HG03469 (cell line): ENCODE data around the gene ACLY.

Experiments used
- ATAC-seq: cut with Tn5 transposase; IDR thresholded peaks from one replicate; pipeline ENCODE4 v1.9.1; 2021; ENCODE audit warnings: mild to moderate bottlenecking, moderate library complexity, moderate number of reproducible peaks; ENCODE audit not compliant: unreplicated experiment

The ACLY gene

GRCh38 chr17:41913798-41914197 lies 5.0 kb downstream of the ACLY start:
- ATAC-seq, result no peak

- ATAC-seq, result no peak
These were observed 5.8 kb downstream of the ACLY start for GRCh38 chr17:41912925-41913324.

GRCh38 chr17:41910701-41911391 lies 7.9 kb downstream of the ACLY start:
- ATAC-seq, result no peak

DNA sequence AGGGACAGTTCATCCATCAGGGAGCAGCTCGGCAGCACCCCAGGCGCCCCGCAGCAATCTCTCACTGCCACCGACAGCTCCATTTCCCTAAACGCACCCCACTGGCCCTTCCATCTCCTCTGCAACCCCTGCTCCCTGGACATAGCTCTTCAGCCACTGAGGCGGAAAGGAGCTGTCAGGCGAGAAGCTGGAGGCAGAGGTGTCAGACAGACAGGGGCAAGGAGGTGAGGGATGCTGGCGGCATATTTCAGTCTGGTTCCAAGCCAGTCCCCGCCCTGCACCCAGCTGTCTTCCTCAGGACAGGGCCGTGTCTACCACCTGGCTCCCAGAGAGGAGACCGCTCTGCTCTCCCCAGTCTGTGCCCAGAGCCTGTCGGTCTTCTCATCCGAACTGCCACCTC lies 9.7 kb downstream of the ACLY start:
- ATAC-seq, result no peak

GRCh38 chr17:41907633-41908539 lies 10.9 kb downstream of the ACLY start:
- no peak for ATAC-seq

DNA sequence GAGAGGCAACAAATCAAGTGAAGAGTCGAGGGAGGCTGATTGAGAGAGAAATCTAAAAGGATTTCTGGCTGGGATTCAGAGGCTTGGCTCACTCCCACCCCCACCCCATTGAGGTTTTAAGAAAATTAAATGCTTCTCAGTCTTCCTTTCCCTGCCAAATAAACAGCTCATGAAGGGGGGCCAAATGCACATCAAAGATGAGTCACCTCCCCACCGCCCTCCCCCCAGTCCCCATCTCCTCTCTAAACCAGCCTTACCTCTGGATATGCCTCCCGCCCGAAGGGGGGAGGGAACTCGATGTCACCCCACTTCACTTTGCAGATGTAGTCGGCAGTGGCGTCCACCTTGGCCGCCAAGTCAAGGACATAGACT lies 11.6 kb downstream of the ACLY start:
- no peak for ATAC-seq

- no peak for ATAC-seq
These were observed 12.1 kb downstream of the ACLY start for GRCh38 chr17:41906465-41907184.

DNA sequence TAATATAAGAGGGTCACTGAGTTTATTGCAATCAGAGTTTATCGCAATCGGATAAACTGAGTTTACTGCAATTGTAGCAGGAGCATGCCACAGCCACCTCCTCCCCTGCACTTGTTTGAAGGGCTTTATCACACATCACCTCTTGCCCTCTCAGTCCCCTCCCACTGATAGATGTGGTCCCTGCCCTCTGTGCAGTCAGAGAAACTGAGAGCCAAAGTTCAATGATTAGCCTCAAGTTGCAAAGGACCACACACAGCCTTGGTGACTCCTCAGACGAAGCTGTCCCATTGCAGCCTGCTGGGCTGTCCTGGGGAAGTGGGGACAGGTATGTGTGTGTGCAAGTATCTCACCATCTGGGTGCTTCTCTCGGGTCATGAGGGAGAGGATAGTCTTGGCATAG lies 13.6 kb downstream of the ACLY start:
- no peak for ATAC-seq

GRCh38 chr17:41904242-41904841 lies 14.4 kb downstream of the ACLY start:
- ATAC-seq, result no peak

DNA sequence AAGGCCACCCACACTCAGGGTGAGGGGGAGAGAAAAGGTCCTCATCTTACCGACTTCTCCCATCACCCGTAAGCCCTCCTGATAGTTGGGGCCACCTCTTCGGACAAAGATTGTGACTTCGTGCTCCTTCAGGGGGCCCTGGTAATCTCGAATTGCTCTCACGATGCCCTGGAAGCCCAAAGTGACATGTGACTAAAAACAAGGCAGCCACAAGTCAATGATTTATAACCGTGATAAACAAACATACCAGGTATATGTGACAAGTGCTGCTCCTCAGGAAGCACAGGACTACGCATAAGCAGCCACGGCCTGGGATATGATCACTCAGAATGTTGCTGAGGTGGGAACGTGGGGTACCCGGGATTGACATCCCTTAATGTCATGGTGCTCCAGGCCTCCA lies 17.1 kb downstream of the ACLY start:
- no peak for ATAC-seq

- no peak for ATAC-seq
These were observed 22.0 kb downstream of the ACLY start for GRCh38 chr17:41896726-41897125.

DNA sequence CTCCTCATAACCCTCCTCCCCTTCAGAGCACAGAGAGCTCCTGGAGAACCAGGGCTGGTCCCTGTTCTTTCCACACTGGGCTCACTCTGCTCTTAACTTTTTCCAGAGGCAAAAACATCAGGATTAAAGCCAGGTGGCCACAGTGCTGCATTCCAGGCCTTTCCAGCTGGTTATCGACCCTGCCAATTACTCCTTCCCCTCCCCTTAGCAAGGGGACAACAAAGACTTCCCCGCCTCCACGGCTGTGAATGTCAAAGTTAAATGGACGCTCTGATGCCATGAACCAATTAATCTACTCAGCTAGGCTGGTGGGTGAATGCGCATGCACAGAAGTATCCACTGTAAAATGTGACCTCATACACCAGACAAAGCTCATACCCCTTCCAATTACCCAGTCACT lies 23.1 kb downstream of the ACLY start:
- no peak for ATAC-seq

GRCh38 chr17:41894791-41895331 lies 23.9 kb downstream of the ACLY start:
- ATAC-seq, result no peak

- no peak for ATAC-seq
These were observed 25.4 kb downstream of the ACLY start for GRCh38 chr17:41893384-41893783.

DNA sequence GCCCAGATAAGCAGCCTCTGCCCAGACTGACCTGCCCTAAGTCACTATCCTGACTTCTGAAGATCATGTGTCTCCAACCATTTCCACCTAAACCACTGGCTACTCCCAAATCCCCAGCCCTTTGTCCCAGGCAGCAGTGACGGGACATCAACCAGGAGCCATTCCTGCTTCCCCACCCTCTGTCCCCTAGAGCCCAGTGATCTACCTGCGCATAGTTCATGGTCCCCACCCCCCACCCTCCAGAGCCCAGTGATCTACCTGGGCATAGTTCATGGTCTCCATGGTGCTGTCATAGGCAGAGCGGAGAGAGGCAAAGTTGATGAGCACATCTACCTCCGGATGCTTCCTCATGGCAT lies 26.8 kb downstream of the ACLY start:
- no peak for ATAC-seq

DNA sequence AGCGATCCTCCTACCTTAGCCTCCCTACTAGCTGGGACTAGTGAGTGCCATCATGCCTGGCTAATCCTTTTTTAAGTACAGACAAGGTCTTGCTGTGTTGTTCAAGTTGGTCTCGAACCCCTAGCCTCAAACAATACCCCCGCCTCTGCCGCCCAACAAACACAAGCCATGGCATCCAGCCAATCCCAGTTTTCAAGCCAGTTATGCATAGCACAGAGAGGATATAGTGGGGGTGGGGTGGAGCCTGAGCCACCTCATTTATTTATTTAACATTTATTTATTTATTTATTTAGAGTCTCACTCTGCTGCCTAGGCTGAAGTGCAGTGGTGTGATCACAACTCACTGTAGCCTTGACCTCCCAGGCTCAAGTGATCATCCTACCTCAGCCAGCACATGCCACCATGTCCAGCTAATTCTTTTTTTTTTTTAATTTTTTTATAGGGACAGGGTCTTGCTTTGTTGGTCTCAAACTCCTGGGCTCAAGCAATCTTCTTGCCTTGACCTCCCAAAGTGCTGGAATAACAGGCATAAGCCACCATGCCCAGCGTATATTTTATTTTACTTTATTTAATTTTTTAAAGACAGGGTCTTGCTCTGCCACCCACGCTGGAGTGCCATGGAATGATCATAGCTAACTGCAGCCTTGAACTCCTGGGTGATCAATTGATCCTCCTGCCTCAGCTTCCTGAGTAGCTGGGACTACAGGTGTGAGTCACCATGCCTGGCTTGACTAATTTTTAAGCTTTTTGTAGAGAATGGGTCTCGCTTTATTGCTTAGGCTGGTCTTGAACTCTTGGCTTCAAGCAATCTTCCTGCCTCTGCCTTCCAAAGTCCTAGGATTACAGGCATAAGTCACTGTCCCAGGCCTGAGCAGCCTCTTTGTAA lies 27.4 kb downstream of the ACLY start:
- ATAC-seq, result no peak

- no peak for ATAC-seq
These were observed 30.3 kb downstream of the ACLY start for GRCh38 chr17:41888332-41888965.

- no peak for ATAC-seq
These were observed 33.0 kb downstream of the ACLY start for GRCh38 chr17:41885733-41886132.

DNA sequence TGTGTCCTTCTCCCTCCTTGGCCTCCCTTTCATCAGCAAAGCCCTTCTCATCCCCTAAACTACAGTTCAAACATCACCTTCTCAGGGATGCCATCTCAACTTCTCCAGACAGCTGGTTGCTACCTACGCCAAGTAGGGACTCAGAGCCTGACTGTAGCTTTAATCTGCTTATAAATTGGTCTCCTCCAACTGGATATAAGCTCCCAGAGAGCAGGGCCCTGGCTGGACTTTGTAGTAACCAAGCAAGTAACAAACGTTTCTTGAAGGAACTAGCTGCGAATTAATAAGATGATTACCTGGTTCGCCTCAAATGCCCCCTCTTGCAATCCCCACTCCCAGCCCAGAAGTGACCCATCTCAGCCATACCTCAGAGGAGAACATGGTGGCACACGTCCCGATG lies 36.0 kb downstream of the ACLY start:
- ATAC-seq, result no peak

GRCh38 chr17:41880130-41880529 lies 38.6 kb downstream of the ACLY start:
- no peak for ATAC-seq
